Fibroblast of lung (primary cell): ENCODE data around the gene KIF1A.

ENCODE experiments used
- EZH2 ChIP-seq: IDR thresholded peaks from 2 replicates; pipeline ENCODE4 v1.5.1; 2012; ENCODE audit warnings: low read length, control low read depth, mild to moderate bottlenecking; ENCODE audit errors: missing control alignments
- TF ChIP-seq, protein P1 (sequence below), 2 donors: IDR thresholded peaks in 1 of 2; conservative IDR thresholded peaks in 1 of 2; 1 replicate in 1 of 2; 2 replicates in 1 of 2; pipeline ENCODE4 v1.5.1; 2011 to 2012; ENCODE audit warnings: low read length in 2 of 2, control low read depth in 1 of 2, inconsistent platforms in 1 of 2, low read depth in 1 of 2, mild to moderate bottlenecking in 1 of 2

DNA sequence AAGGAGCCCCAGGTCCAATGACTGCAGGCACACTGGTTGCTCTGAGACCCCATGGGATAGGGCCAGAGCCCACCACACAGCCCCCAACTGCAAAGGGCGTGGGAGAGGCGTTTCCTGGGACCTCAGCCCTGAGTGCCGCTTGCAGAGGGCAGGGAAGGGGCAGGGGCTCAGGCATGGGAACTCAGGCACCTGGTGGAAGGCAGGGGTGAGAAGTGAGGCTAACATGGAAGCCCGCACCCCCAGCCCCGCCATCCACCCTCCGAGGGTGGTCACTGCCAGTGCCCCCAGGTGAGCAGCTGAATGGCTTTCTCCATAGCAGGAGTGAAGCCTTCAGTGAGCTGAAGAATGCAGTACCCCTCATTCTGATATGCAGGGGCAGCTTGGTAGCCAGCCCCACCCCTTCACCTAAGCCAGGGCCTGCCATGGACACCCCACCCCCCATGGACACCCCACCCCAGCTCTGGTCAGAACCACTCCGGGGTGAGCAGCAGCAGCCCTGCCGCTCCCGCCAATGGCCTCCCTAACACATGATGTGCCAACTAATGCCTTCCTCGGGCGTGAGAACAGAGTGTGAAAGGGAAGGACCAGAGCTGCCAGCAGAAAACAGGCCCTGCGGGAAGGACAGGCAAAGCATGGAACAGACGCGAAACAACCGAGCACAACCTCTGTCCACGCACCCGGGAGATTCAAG, 6.6 kb downstream of the KIF1A start:
- TF ChIP-seq, protein P1, sequence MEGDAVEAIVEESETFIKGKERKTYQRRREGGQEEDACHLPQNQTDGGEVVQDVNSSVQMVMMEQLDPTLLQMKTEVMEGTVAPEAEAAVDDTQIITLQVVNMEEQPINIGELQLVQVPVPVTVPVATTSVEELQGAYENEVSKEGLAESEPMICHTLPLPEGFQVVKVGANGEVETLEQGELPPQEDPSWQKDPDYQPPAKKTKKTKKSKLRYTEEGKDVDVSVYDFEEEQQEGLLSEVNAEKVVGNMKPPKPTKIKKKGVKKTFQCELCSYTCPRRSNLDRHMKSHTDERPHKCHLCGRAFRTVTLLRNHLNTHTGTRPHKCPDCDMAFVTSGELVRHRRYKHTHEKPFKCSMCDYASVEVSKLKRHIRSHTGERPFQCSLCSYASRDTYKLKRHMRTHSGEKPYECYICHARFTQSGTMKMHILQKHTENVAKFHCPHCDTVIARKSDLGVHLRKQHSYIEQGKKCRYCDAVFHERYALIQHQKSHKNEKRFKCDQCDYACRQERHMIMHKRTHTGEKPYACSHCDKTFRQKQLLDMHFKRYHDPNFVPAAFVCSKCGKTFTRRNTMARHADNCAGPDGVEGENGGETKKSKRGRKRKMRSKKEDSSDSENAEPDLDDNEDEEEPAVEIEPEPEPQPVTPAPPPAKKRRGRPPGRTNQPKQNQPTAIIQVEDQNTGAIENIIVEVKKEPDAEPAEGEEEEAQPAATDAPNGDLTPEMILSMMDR (conservative IDR thresholded peaks at IDR 0.05 in 1 of 2, IDR thresholded peaks at IDR 0.05 in 1 of 2; ENCODE audit: low read depth in 1 of 2, low read length in 2 of 2) = no peak
- no peak for TF ChIP-seq EZH2
